Activated CD4-positive, alpha-beta T cell treated with anti-CD3 and anti-CD28 coated beads for 4 hours (primary cell): ENCODE results near the gene TIPARP.

Experiments
- DNase-seq, 2 donors: peaks; one replicate each; pipeline ENCODE4 v3.0.0-alpha.2; 2020

The TIPARP gene, protein sequence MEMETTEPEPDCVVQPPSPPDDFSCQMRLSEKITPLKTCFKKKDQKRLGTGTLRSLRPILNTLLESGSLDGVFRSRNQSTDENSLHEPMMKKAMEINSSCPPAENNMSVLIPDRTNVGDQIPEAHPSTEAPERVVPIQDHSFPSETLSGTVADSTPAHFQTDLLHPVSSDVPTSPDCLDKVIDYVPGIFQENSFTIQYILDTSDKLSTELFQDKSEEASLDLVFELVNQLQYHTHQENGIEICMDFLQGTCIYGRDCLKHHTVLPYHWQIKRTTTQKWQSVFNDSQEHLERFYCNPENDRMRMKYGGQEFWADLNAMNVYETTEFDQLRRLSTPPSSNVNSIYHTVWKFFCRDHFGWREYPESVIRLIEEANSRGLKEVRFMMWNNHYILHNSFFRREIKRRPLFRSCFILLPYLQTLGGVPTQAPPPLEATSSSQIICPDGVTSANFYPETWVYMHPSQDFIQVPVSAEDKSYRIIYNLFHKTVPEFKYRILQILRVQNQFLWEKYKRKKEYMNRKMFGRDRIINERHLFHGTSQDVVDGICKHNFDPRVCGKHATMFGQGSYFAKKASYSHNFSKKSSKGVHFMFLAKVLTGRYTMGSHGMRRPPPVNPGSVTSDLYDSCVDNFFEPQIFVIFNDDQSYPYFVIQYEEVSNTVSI

GRCh38 chr3:156674046-156674910, at the start of gene TIPARP:
TIPARP (plus strand) TSS chr3:156674590; CDS start chr3:156677698, 3,108 bp downstream.
- peak; percentile 97 to 99 for DNase-seq

DNA sequence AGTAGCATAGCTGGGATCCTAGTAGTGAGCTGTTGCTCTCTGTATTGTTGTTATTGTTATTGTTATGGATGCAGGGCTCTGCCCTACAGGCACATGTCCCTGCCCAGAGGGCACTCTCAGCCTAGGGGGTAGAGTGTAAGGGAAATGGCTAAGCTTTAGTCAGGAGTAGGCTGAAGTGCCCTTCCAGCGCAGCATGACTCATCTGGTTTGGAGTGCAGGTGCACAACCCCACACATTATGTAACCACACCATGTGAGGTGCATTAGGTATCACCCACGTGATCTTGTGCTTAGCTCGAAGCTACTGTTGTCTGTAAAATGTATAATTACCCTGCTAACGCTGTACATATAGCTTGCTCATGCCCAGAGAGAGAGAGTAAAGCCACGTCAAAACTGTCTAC, 48.3 kb upstream of the TIPARP start:
- DNase-seq: peak; percentile 16 to 18

DNA sequence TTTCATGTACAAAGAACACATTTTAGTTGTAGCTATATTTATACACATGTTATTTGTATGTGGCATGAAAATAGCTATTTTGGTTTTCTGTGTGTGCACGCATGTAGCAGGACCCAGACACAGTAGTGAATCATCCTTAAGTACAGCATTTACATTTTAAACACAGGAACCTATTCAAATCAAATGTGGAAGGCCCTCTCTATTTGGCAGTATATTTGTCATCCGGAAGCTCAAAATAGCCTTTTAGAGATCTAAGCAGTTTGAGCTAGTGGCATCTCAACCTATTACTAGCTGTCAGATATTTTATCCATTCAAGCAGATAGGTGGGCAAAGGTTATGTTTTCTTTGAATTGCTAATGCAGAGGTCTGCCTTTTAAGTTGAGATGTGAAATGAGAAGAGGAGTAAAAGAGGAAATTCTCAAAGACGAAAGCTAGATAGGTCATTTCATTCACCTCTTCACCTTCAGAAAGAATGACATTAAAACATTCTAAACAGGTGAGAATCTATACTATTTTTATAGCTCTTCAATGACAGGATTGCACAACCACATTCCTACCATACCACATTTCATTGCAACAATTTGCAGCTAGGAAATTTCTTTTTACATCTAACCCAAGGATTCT, 46.3 kb upstream of the TIPARP start:
- DNase-seq: no peak

- DNase-seq: no peak
These were observed 45.4 kb upstream of the TIPARP start for GRCh38 chr3:156628836-156629618.

GRCh38 chr3:156630081-156630772, 44.2 kb upstream of the TIPARP start:
- no peak for DNase-seq

DNA sequence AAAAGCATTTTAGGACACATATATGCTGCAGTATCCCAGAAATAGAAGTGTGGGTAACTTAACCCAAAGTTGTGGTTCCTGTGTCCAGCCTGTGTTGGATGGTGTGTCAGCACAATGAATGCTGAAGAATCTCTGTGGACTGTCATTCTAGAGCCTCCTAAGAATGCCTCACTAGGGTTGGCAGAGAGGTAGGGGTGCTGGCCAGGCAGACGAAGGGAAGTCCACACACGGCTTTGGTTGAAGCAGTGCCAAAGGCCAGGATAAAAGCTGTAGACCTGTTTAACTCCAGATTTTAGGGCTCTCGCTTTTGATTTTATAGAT, 43.7 kb upstream of the TIPARP start:
- no peak for DNase-seq

- DNase-seq: no peak
These were observed 43.1 kb upstream of the TIPARP start for GRCh38 chr3:156631323-156631722.

- no peak for DNase-seq
These were observed 41.8 kb upstream of the TIPARP start for GRCh38 chr3:156632601-156633000.

- no peak for DNase-seq
These were observed 41.1 kb upstream of the TIPARP start for GRCh38 chr3:156633335-156633734.

DNA sequence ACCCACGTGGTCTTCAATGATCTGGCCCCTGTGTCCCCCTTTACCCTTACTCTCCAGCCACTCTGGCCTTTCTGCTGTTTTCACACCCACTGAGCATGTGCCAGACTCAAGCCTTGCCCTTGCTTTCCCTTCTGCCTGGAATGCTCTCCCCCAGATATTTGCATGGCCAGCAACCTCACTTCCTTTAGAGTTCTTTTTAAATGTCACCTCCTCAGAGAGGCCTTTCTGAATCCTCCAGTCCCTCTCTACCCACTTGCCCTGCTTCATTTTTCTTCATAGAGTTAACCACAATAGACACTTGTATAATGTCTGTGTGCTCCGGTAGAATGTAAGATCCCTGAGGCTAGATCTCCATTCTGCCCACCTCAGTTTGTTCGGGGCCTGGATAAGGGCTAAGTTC, 39.4 kb upstream of the TIPARP start:
- no peak for DNase-seq

DNA sequence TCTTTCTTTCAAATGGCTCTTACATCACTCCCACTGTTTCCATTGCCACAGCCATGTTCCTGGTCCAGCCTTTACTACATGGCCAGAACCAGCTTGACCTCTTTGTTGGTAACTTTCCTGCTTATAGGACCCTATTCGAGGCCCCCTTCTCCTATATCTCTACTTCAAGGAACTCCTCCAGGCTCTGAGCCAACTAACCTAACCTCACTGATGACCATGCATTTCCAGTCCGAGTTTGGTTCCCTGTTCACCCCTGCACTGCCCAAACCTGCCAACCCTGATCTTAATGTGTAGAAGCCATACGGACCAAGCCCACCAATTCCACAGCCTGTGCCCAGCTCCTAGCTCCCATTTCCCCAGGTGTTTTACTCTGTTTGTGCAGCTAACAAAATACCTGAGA, 38.4 kb upstream of the TIPARP start:
- no peak for DNase-seq

GRCh38 chr3:156637480-156638022, 36.8 kb upstream of the TIPARP start:
- DNase-seq: no peak

GRCh38 chr3:156638271-156638670, 36.1 kb upstream of the TIPARP start:
- DNase-seq: no peak

GRCh38 chr3:156639414-156640023, 34.9 kb upstream of the TIPARP start:
- DNase-seq: no peak

DNA sequence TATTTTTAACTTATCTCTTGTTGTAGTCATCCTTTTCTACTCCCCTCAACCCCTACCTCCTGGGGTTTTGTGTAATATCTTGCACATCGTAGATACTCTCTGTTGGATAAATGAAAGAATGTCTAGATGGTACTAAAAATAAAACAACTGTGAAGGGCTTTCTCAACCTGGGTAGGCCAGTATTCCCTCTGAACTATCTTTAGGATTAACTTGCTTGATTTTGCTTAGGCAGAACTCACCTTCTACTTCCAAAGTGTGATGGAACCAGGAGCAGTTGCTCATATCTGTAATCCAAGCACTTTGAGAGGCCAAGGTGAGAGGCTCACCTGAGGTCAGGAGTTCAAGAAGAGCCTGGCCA, 32.8 kb upstream of the TIPARP start:
- DNase-seq: no peak

DNA sequence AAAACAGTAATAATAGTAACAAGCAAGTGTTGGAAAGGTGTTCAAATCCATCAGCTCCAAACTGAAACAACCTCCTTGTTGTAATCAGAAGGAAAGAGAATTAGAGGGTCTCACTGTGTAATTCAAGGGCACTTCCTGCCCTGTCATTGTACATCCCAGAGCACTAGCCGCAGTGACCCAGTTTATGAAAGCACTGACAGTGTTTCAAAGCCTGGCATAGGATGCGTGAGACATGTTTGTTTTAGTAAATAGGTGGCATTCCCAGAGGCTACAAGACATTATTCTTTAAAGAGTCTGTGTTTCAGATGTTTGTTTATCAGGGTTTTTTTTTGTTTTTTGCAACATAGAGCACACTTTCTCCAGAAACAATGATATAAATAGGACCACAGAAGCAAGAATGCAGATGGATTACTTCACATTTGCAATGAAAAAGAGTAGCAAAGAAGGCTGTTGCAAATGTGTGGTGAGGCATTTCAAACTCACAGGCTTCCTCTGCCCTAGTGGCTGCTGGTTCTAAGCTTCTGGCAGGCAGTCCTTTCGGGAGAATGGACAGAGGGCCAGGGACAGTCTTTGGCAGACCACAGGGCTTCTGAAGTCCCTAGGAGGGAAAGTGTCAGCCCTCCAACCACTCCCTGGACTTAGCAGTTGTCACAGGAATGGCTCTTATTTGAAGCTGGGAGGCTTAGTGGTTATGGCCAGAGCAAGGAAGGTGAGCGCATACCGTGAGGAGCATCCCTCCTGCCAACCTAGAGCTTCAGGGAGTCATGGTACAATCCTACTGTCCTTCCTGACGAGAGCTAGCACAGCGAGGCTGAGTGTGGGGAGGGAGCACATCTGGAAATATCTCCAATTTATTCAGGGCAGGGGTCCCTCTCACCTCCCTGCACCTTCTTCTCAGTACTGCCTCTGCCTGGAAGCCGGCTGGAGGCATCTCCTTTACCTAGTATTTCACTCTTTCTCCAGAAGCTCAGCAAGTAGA, 31.4 kb upstream of the TIPARP start:
- no peak for DNase-seq

- peak in 1 of 2 donors; percentile 9 for DNase-seq
These were observed 30.5 kb upstream of the TIPARP start for GRCh38 chr3:156643729-156644389.

DNA sequence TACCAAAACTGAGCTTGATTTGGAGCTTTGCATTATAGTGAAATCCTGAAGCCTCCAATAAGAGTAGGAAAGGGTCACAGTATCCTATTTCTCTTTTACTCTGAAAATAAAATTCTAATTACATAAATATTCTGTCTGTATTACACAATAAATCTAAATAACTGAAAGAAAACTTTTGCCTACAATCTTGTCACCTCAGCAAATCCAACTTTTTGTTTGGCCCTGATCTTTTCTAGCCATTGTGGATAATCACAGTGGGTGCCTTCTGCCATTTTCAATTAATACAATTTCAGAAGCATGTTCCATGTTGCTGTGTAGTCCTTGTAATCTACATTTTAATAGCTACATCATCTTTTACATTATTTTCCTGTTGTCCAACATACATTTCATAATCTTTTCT, 29.4 kb upstream of the TIPARP start:
- DNase-seq: no peak

- no peak for DNase-seq
These were observed 27.4 kb upstream of the TIPARP start for GRCh38 chr3:156646958-156647357.
